Stimulated activated naive B cell treated with anti-CD40 and anti-IgM and Interleukin-4, amounts not matched to agents 10 μg/mL and 1 μg/mL and 100 μg/mL, for 72 hours (primary cell): ENCODE measurements around the gene SLC22A23.

Source experiments
- ATAC-seq, 2 donors: fragments of 150-1000 bp; cut with Tn5 transposase; replicated peaks; 2 replicates each; pipeline ENCODE4 v1.10.0; 2021; ENCODE audit warnings: moderate library complexity in 1 of 2
- DNase-seq: peaks from one replicate; pipeline ENCODE4 v3.0.0; 2021
- H3K27ac Mint-ChIP-seq: one replicate; pipeline ENCODE4 v1.8.0; 2022; ENCODE audit warnings: mild to moderate bottlenecking, mixed read lengths
- H3K27me3 Mint-ChIP-seq, 2 donors: one replicate each; pipeline ENCODE4 v1.8.0; 2022; ENCODE audit warnings: mixed read lengths in 2 of 2
- H3K36me3 Mint-ChIP-seq, 2 donors: one replicate each; pipeline ENCODE4 v1.8.0; 2022; ENCODE audit warnings: mixed read lengths in 2 of 2, mild to moderate bottlenecking in 1 of 2
- H3K4me1 Mint-ChIP-seq, 2 donors: one replicate each; pipeline ENCODE4 v1.8.0; 2022; ENCODE audit warnings: mixed read lengths in 2 of 2, mild to moderate bottlenecking in 1 of 2
- H3K4me3 Mint-ChIP-seq, 2 donors: one replicate each; pipeline ENCODE4 v1.8.0; 2022; ENCODE audit warnings: mild to moderate bottlenecking in 2 of 2, mixed read lengths in 2 of 2, moderate library complexity in 1 of 2
- H3K9me3 Mint-ChIP-seq, 2 donors: one replicate each; pipeline ENCODE4 v1.8.0; 2022; ENCODE audit warnings: mixed read lengths in 2 of 2, mild to moderate bottlenecking in 1 of 2

SLC22A23 gene

DNA sequence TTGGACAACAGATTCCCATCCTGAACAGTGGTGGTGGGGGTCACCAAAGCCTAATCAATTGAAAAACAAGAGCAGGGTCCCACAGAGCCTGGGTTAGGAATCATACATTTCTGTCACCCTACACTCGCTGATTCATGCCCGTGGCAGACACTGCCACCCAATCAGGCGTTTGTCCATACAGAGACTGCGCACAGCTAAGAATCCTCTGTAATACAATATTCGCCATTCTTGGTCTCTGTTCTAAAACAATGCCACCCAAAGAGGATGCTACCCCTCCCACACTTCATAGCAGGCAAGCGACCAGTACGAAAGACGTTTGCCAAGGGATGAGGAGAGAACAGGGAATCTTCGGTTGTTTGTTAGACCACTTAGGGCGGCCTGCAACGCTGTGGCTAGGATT, 28.1 kb upstream of the SLC22A23 start:
- ATAC-seq (no peak), DNase-seq (no peak)
- Mint-ChIP-seq H3K4me1 (no peaks in the 10 kb centered on the region), H3K27ac (no peak overlapping the region), H3K4me3 (no peak overlapping the region), H3K27me3 (peaks cover 39 to 45% of the 10 kb centered on the region in 2 donors), H3K9me3 (peaks cover 8 to 11% of the 10 kb centered on the region in 2 donors), H3K36me3 (peaks cover 0 to 3% of the 10 kb centered on the region in 2 donors)

DNA sequence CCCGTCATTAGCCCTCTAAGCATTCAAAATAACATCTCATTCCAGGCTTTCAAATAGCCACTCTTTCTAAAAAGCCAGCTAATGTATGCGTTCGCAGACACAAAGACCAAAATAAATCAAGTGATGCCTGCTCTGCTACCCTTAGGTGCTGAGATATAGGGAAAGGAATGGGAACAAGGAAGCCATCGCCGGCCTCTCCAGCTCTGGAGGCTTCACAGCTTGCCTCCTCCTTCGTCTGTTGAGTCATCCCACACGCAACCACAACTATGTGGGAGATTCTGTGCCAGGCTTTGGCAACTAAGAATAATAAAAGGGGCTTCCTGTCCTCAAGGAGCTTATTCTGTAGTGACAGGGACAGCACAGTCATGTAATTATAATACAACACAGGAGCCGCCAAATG, 27.3 kb upstream of the SLC22A23 start:
- no peak for DNase-seq
- no peak overlapping the region for H3K27ac Mint-ChIP-seq
- peaks cover 42 to 51% of the 10 kb centered on the region in 2 donors for H3K27me3 Mint-ChIP-seq
- H3K4me3 Mint-ChIP-seq, result no peak overlapping the region
- H3K9me3 Mint-ChIP-seq, result peaks cover 11 to 15% of the 10 kb centered on the region in 2 donors
- no peak for ATAC-seq
- H3K36me3 Mint-ChIP-seq, result peaks cover 0 to 3% of the 10 kb centered on the region in 2 donors
- no peaks in the 10 kb centered on the region for H3K4me1 Mint-ChIP-seq

DNA sequence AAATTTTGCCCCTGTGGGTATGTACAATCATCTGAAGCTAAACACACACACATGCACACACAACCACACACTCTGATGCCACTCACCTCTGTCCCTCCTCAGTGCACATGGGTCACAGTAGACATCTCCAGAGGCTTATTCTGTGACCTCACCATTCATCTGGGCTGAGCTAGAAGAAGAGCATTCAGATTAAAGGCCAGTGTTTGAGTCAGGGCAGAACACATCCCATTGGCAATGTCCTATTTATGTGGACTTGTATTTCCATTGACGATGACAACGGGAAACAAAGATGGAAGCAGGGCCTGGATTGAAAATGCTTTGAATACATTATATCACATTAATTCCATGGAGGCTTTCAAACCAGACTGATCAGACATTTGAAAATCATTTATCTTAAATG, 26.8 kb upstream of the SLC22A23 start:
- Mint-ChIP-seq H3K4me1 (no peaks in the 10 kb centered on the region), H3K4me3 (no peak overlapping the region), H3K36me3 (peaks cover 0 to 3% of the 10 kb centered on the region in 2 donors), H3K27me3 (peaks cover 37 to 50% of the 10 kb centered on the region in 2 donors), H3K27ac (no peak overlapping the region), H3K9me3 (peaks cover 9 to 15% of the 10 kb centered on the region in 2 donors)
- DNase-seq, result no peak
- ATAC-seq, result no peak

DNA sequence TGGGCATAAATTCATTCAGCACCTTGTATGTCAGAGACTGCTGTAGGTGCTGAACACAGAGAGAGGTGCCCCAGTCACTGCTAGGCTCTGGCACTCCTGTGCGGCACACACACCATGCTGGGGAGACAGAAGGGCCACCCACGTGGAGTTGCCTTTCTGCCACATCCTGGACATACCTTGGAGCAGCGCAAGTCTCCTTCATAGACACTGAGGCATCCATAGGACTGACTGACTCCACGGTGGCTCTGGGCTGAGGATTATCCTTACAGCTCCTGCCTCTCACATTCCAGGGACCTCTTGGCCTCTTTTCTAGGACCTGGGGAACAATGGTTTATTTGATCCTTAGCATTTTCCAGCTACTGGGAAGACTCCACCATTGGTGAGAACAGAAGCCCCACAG, 26.0 kb upstream of the SLC22A23 start:
- H3K27ac Mint-ChIP-seq, result no peak overlapping the region
- H3K4me1 Mint-ChIP-seq, result no peaks in the 10 kb centered on the region
- H3K27me3 Mint-ChIP-seq, result peaks cover 41 to 45% of the 10 kb centered on the region in 2 donors
- DNase-seq (no peak), ATAC-seq (no peak)
- H3K36me3 Mint-ChIP-seq, result peaks cover 0 to 3% of the 10 kb centered on the region in 2 donors
- peaks cover 9 to 15% of the 10 kb centered on the region in 2 donors for H3K9me3 Mint-ChIP-seq
- H3K4me3 Mint-ChIP-seq, result no peak overlapping the region

DNA sequence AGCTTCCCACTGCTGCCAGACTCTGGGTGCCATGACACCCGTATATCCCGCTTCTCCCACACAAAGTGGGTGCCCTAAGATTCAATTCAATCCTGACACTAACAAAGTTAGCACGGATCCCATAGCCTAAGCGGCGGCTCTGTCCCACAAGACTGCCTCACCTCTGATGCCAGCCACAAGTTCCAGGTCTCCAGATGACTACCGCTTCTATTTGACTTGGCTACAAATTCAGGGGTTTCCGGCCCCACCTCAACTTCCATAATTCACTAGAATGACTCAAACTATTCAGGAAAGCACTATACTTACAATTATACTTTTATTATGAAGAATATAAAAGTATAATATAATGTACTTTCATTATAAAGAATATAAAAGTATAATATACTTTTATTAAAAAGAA, 24.8 kb upstream of the SLC22A23 start:
- Mint-ChIP-seq H3K9me3 (peaks cover 9 to 15% of the 10 kb centered on the region in 2 donors), H3K4me3 (no peak overlapping the region), H3K27me3 (peaks cover 34 to 35% of the 10 kb centered on the region in 2 donors), H3K27ac (no peak overlapping the region), H3K4me1 (no peaks in the 10 kb centered on the region), H3K36me3 (peaks cover 0 to 3% of the 10 kb centered on the region in 2 donors)
- ATAC-seq (no peak), DNase-seq (no peak)

DNA sequence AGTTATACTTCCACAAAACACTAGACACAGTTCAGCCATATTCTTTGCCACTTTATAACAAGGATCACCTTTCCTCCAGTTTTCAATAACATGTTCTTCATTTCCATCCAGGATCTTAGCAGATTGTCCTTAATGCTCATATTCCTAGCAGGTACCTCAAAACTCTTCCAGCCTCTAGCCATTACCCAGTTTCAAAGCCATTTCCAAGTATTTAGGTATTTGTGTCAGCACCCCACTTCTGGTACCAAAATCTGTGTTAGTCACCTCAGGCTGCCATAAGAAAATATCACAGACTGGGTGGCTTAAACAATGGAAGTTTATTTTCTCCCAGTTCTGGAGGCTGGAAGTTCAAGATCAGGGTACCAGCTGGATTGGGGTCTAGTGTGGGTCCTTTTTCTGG, 23.2 kb upstream of the SLC22A23 start:
- Mint-ChIP-seq H3K9me3 (peaks cover 9 to 15% of the 10 kb centered on the region in 2 donors), H3K4me3 (no peak overlapping the region), H3K4me1 (no peaks in the 10 kb centered on the region), H3K36me3 (peaks cover 0 to 3% of the 10 kb centered on the region in 2 donors), H3K27ac (no peak overlapping the region), H3K27me3 (peaks cover 32 to 34% of the 10 kb centered on the region in 2 donors)
- no peak for ATAC-seq
- no peak for DNase-seq

DNA sequence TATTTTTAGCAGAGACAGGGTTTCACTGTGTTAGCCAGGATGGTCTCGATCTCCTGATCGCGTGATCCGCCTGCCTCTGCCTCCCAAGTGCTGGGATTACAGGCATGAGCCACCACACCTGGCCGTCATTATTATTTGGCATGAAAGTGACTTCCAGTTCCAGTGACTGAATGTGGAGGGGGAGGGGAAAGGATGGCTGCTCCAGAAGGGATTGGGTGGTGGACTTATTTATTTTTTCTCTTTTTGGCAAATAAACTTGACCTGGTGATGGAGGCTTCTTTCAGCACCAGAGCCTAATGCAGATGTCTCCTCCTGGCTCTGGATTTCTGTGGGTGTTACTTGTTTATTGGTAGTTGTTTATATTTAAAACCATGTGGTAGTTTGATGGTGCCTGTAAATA, 16.9 kb upstream of the SLC22A23 start:
- Mint-ChIP-seq H3K36me3 (no peaks in the 10 kb centered on the region), H3K4me3 (no peak overlapping the region)

DNA sequence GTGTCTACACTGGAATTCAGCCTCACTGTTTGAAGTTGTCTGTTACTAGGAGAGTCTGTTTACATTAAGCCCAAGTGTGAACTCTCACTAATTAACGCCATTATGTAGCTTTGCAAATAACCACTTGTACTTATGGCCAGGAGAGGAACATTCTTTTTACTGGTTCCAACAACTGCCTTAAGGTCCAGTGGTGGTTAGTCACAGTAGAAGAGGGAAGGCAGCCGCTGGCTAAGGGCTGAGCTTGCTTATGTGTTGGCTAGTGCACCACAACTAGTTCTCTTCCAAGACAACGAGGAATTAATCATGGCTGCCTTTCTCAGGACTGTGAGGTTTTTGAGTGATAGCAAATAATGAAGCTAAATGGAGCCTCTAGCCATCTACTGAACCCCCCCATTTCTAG, 14.9 kb upstream of the SLC22A23 start:
- no peaks in the 10 kb centered on the region for H3K4me1 Mint-ChIP-seq
- peaks cover 18 to 19% of the 10 kb centered on the region in 2 donors for H3K27me3 Mint-ChIP-seq
- H3K27ac Mint-ChIP-seq, result no peak overlapping the region
- DNase-seq, result no peak
- H3K4me3 Mint-ChIP-seq, result no peak overlapping the region
- H3K9me3 Mint-ChIP-seq, result no peaks in the 10 kb centered on the region
- H3K36me3 Mint-ChIP-seq, result no peaks in the 10 kb centered on the region
- no peak for ATAC-seq

More for the DNA sequence above, 16.9 kb upstream of the SLC22A23 start:
- Mint-ChIP-seq H3K27me3 (peaks cover 16 to 17% of the 10 kb centered on the region in 2 donors), H3K27ac (no peak overlapping the region), H3K4me1 (no peaks in the 10 kb centered on the region), H3K9me3 (no peaks in the 10 kb centered on the region)
- DNase-seq, result no peak
- ATAC-seq, result no peak

DNA sequence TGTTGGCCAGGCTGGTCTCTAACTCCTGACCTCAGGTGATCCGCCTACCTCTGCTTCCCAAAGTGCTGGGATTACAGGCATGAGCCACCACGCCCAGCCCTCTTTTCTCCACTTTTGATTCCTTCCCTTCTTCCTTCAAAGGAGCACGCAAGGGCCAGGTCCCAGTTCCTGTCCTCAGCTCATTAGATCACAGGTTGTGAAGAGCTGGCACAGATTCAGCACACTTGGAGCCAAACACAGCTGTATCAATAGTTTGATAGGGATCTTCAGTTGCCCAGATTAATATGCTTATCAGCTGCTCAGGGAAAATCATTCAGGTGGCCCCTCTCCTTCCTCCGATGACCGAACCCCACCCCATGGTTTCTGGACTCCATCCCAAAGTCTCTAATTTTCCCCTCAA, 14.4 kb upstream of the SLC22A23 start:
- H3K27me3 Mint-ChIP-seq, result peaks cover 22% of the 10 kb centered on the region in 2 donors
- no peak for ATAC-seq
- no peak overlapping the region for H3K27ac Mint-ChIP-seq
- no peaks in the 10 kb centered on the region for H3K4me1 Mint-ChIP-seq
- no peak overlapping the region for H3K4me3 Mint-ChIP-seq
- H3K36me3 Mint-ChIP-seq, result no peaks in the 10 kb centered on the region
- no peak for DNase-seq
- no peaks in the 10 kb centered on the region for H3K9me3 Mint-ChIP-seq

DNA sequence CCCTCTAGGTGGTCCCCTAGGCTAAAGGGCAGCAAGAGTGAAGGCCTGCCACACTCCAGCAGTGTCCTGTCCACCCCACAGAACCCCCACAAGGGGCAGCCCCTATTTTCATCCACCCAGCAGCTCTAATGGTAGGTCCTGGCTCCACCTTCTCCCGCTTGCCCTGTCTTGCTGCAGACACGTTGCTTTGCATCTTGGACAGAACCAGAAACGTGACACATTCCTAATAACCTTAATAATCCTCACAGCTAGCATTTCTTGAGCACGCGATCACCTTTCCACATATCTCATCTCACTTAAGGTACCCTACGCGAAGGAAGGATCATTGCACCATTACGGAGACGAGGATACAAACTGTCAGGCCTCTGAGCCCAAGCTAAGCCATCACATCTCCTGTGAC, 11.7 kb upstream of the SLC22A23 start:
- Mint-ChIP-seq H3K9me3 (no peaks in the 10 kb centered on the region), H3K4me3 (no peak overlapping the region), H3K27ac (no peak overlapping the region), H3K4me1 (no peaks in the 10 kb centered on the region), H3K27me3 (peaks cover 15 to 32% of the 10 kb centered on the region in 2 donors), H3K36me3 (no peaks in the 10 kb centered on the region)
- no peak for ATAC-seq
- no peak for DNase-seq

DNA sequence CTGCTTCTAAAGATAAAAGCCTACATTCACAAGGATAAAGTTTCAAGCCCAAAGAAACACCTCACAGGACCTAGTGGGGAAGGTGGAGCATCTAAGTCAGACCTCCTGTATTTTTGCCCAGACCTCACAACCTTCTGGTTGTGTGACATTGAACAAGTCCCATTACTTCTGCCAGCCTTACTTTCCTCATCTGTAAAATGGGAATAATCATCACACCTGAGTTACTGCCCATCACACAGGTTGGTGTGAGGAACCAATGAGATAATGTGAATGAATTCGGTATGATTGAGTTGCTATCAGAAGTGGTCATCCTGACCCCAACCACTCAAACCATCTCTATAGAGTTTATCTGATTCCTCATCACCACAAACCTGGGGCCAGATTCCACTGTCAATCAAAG, 11.1 kb upstream of the SLC22A23 start:
- Mint-ChIP-seq H3K27ac (no peak overlapping the region), H3K36me3 (no peaks in the 10 kb centered on the region), H3K4me1 (no peaks in the 10 kb centered on the region), H3K27me3 (peaks cover 15 to 34% of the 10 kb centered on the region in 2 donors), H3K4me3 (no peak overlapping the region), H3K9me3 (no peaks in the 10 kb centered on the region)
- ATAC-seq, result no peak
- no peak for DNase-seq

DNA sequence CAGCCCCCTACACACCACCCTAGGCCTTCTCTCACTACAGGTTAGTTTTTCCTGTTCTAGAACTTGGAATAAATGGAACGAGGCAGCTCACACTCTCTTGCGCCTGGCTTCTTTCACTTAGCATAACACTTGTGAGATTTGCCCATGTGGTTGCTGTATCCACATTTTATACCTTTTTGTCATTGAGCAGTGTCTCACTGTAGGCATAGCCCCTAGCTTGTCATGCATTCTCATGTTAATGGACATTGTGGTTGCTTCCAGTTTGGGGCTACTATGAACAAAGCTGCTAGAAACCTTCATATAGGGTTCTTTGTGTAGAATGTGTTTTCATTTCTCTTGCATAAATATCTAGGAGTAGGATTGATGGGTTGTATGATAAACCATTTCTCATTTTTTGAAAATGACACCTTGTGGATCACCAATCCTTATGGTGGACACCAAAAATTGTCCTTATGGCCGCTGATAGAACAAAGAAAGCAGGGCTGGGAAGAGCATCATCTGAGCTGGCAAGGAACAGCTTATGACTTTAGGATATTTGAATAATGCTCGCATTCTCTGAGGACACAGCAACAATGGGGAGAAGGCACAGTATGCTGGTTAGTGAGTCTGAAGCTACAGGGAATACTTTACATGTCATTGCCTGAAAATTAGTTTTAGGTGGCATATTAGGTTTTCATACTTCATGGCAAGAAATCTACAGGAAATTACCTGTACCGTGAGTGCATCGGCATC, 9.8 kb upstream of the SLC22A23 start:
- H3K4me3 Mint-ChIP-seq, result no peak overlapping the region
- H3K27me3 Mint-ChIP-seq, result peaks cover 21 to 46% of the 10 kb centered on the region in 2 donors
- no peaks in the 10 kb centered on the region for H3K36me3 Mint-ChIP-seq
- no peaks in the 10 kb centered on the region for H3K9me3 Mint-ChIP-seq
- DNase-seq (no peak), ATAC-seq (no peak)
- H3K4me1 Mint-ChIP-seq, result no peaks in the 10 kb centered on the region
- no peak overlapping the region for H3K27ac Mint-ChIP-seq

DNA sequence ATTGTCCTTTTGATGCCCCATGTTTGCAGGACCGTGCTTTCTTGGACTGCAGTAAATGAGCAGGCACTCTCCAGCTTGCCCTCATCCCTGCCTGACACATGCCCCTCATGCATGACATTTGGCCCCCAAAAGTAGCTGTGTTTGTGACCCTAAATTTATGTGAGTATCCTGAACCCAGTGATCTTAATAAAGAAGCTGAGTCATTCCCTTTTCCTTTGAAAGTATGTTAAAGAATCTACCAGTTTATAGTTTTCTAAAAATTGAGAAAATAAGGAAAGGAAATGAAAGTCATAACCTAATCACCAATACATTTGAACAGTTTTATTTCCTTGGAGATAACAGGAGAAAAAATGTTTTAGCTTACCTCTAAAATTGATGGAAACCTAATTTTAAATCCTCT, 3.4 kb upstream of the SLC22A23 start:
- H3K27me3 Mint-ChIP-seq, result peaks cover 38 to 54% of the 10 kb centered on the region in 2 donors
- H3K4me3 Mint-ChIP-seq, result no peak overlapping the region
- H3K36me3 Mint-ChIP-seq, result no peaks in the 10 kb centered on the region
- H3K4me1 Mint-ChIP-seq, result peaks cover 5 to 7% of the 10 kb centered on the region in 2 donors
- no peaks in the 10 kb centered on the region for H3K9me3 Mint-ChIP-seq
- ATAC-seq (no peak), DNase-seq (no peak)
- no peak overlapping the region for H3K27ac Mint-ChIP-seq

DNA sequence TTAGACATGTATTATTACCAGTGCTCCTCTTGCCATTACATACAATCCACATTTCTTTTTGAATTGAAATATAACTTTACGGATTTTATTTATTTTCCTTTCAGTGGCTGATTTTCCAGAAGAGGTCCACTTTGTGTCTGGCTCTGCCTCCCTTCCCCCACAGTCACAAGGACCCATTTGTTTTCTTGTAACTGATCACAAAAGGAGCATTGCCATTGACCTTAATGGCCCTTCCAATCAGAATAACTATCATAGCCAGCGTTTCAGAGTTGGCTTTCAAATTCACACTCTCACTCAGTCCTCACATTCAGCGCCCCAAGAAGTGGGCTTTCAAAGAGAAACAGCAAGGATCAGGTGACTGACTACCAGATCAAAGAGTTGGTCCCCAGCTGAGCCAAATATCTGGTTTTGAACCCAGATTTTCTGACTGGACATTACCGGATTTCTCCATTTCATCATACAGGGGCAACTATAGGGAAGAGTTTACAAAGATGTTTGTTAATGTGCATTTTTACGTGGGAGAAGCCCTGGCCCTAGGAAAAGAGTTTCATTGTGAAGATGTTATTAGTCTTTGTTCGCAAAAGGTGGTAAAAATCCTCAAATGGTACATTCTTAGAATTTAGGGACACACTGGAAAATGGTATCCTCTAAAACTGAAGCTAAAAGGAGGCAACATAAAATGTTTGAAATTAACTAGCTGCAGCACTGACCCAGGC, 2.0 kb upstream of the SLC22A23 start:
- no peak overlapping the region for H3K4me3 Mint-ChIP-seq
- peaks cover 5 to 7% of the 10 kb centered on the region in 2 donors for H3K4me1 Mint-ChIP-seq
- peaks cover 38 to 49% of the 10 kb centered on the region in 2 donors for H3K27me3 Mint-ChIP-seq
- H3K36me3 Mint-ChIP-seq, result no peaks in the 10 kb centered on the region
- ATAC-seq, result no peak
- no peak for DNase-seq
- no peak overlapping the region for H3K27ac Mint-ChIP-seq
- H3K9me3 Mint-ChIP-seq, result no peaks in the 10 kb centered on the region
